Measurements from ENCODE around the gene HSBP1.

The HSBP1 gene

GRCh38 chr16:83807710-83808572, at the start of gene HSBP1:
Gene HSBP1, plus strand, starts transcription at chr16:83807978. Its CDS starts 99 bp downstream, at chr16:83808077.
- peak; percentile 93 for DNase-seq

GRCh38 chr16:83762141-83762991, 45.4 kb upstream of the HSBP1 start:
- DNase-seq = no peak

- no peak for DNase-seq
These were observed 44.8 kb upstream of the HSBP1 start for GRCh38 chr16:83762992-83763358.

GRCh38 chr16:83768986-83769385, 38.8 kb upstream of the HSBP1 start:
- no peak for DNase-seq

GRCh38 chr16:83769397-83770008, 38.3 kb upstream of the HSBP1 start:
- no peak for DNase-seq

GRCh38 chr16:83771306-83771942, 36.4 kb upstream of the HSBP1 start:
- no peak for DNase-seq

GRCh38 chr16:83772806-83773205, 35.0 kb upstream of the HSBP1 start:
- no peak for DNase-seq

GRCh38 chr16:83774066-83774465, 33.7 kb upstream of the HSBP1 start:
- DNase-seq = no peak

GRCh38 chr16:83776944-83777343, 30.8 kb upstream of the HSBP1 start:
- DNase-seq = no peak

- DNase-seq = no peak
These were observed 27.9 kb upstream of the HSBP1 start for GRCh38 chr16:83779886-83780285.

- no peak for DNase-seq
These were observed 22.3 kb upstream of the HSBP1 start for GRCh38 chr16:83785455-83785854.

GRCh38 chr16:83789642-83790401, 18.0 kb upstream of the HSBP1 start:
- no peak for DNase-seq

GRCh38 chr16:83791916-83792315, 15.9 kb upstream of the HSBP1 start:
- DNase-seq = no peak

- no peak for DNase-seq
These were observed 15.4 kb upstream of the HSBP1 start for GRCh38 chr16:83792391-83792790.

- no peak for DNase-seq
These were observed 14.6 kb upstream of the HSBP1 start for GRCh38 chr16:83793179-83793578.

- no peak for DNase-seq
These were observed 12.8 kb upstream of the HSBP1 start for GRCh38 chr16:83794860-83795554.

- DNase-seq = no peak
These were observed 10.8 kb upstream of the HSBP1 start for GRCh38 chr16:83797013-83797412.

GRCh38 chr16:83799336-83799735, 8.4 kb upstream of the HSBP1 start:
- no peak for DNase-seq

- no peak for DNase-seq
These were observed 5.6 kb upstream of the HSBP1 start for GRCh38 chr16:83802135-83802534.

- DNase-seq = no peak
These were observed 5.1 kb upstream of the HSBP1 start for GRCh38 chr16:83802554-83803205.

- DNase-seq = no peak
These were observed 4.0 kb upstream of the HSBP1 start for GRCh38 chr16:83803811-83804210.
